Activated T-cell treated with anti-CD3 and anti-CD28 coated beads for 24 hours (primary cell): ENCODE results near the gene FOXF1.

Source experiments
- DNase-seq: peaks from one replicate; pipeline ENCODE4 v3.0.0-alpha.2; 2020; ENCODE audit warnings: low read depth

Gene FOXF1

GRCh38 chr16:86510465-86511261, at the start of gene FOXF1:
TSS of gene FOXF1 (plus strand) at chr16:86510527. CDS start at chr16:86510570, 43 bp downstream.
- DNase-seq = no peak

GRCh38 chr16:86461037-86461436, 49.3 kb upstream of the FOXF1 start:
- no peak for DNase-seq

DNA sequence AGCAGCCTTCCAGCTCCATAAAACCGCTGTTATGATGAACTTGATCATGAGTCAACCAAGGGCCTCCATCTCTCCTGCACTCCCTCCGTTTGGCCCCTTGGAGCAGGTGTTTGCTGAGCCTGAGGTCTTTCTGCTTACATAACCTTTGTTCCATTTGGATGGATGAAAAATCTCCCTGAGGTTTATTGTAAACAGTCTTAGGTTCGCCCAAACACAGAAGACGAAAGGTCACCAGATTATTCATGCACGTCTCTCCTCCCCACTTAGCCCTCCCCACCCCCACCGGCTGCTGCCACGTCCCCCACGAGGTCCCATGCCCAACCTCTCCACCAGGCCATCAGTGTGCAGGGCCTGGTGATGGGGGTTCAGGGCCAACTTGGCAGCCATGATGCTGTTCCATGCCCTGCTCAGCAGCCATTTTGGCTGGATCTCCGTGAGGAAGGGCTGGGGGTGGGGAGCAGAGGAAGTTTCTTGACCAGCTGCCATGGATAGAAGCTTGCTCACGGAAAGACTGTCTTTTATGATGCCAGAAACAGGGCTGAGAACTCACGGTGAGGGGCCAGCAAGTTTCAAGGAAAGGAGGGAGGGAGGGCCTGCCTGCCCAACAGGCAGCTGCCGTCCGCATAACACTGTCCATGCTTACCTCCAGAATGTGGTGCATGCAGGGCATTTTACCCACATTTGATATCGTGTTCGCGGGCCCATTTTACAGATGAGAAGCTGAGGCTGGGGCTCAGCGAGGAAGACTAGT, 47.8 kb upstream of the FOXF1 start:
- no peak for DNase-seq

- no peak for DNase-seq
These were observed 46.3 kb upstream of the FOXF1 start for GRCh38 chr16:86464044-86464443.

- no peak for DNase-seq
These were observed 44.9 kb upstream of the FOXF1 start for GRCh38 chr16:86465434-86465833.

DNA sequence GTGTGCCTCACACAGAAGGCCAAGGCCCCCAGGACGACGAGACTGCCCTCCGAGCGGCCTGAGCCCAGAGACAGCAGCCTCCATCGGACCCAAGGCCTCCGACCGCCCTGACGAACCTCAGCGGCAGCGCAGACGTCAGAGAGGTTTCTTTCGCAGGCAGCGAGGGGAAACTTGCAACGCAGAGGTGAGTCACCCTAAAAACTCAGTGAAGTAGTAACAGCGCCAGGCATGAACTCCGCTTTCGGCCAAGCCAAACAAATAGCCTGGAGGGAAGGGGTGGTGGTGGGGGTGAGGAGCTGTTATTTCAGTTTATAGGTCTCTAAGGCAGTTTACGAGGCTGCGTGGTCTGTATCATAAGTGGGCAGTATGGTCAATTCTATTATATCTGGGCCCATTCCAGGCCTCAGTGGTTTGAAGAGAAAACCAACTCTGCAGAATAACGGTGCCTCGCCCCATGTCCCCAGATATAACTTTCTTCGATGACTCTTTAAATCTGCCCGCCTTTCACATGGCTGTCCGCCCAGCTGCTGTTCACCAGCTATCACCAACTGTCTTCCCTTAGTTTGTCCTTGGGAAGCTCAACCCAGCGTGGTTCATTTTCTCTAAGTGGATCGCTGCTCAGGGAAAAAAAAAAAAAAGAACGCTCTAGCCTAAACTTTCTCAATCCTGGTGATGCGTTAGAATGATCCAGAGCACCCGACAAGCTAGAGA, 43.5 kb upstream of the FOXF1 start:
- DNase-seq = no peak

- DNase-seq = no peak
These were observed 42.8 kb upstream of the FOXF1 start for GRCh38 chr16:86467490-86467889.

DNA sequence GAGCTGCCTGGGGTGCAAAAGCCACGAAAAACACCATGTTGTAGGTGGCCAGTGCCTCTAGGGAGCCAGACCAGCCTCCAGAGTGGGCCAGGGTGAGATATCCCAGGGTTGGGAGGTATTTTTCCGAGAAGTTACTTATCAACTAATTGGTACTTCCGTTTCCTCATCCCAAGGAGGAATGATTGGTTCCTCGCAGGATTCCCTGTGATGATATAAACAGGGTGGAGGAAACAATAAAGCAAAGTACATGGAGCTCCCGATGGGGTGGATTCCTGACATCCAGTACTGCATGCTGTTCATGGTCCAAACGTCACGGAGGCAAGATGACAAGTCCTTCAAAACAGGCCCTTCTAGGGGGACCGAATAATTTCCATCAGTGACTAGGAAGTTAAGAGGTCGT, 39.4 kb upstream of the FOXF1 start:
- no peak for DNase-seq

GRCh38 chr16:86471896-86472295, 38.4 kb upstream of the FOXF1 start:
- DNase-seq = no peak

DNA sequence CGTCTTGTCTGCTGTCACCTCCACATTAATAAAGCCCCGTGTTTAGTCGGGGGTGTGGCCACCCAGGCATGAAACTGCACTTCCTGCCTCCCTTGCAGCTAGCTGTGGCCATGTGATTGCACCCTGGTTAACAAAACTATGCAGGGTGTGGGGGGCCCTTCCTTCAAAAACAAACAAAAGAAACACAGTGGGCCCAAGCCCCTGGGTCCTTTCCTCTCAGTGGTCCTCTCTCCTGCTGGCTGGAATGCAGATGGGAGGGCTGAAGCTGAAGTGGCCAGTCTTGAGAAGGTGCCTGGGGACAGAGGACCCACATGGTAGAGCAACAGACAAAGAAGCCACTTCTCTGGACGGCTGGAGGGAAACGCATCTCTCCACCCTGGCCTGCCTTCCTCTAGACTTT, 38.0 kb upstream of the FOXF1 start:
- no peak for DNase-seq

DNA sequence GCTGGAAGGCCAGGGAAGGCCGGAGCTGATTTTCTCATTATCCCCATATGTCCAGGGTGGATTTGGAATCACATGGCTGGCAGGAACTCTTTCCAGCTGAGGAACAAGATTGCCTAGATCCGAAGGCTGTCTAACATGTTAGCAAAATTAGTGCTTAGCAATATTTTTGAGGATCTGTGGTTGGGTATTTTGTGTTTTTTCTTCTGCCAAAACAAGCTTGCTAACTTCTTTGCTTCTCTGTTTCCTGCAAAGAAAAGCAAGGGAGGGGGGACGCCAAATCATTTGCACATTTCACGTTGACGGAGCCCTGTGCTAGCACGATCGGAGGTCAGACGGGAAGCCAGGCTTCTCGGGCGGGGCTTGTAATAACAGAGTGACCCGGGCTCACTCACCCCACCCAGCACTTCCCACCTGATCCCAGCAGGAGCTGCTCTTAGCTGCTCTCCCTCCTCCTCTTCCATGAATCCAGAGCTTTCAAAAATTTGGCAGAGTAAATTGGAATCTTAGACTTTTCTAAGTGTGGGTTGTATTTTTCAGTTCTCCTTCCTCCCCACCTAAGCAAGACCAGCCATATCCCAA, 33.3 kb upstream of the FOXF1 start:
- DNase-seq = no peak

GRCh38 chr16:86477642-86478041, 32.7 kb upstream of the FOXF1 start:
- no peak for DNase-seq

DNA sequence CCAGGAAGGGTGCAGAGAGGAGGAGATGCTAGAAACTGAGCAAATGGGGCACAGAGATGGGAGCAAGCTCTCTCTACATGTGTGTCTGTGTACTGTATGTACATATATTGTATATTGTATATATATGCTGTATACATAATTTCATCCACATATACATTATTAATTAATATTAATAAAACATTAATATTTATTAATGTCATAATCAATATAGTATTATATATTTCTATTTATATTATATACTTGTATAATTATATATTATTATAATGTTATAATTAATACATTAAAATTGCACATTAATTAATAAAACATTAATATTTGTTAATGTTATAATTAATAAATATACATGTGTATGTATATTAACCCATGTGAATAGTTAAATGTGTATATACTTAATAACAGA, 31.5 kb upstream of the FOXF1 start:
- no peak for DNase-seq

- DNase-seq = no peak
These were observed 30.9 kb upstream of the FOXF1 start for GRCh38 chr16:86479419-86479818.

- DNase-seq = no peak
These were observed 29.9 kb upstream of the FOXF1 start for GRCh38 chr16:86480444-86480843.

GRCh38 chr16:86481607-86482006, 28.7 kb upstream of the FOXF1 start:
- no peak for DNase-seq

- DNase-seq = no peak
These were observed 26.1 kb upstream of the FOXF1 start for GRCh38 chr16:86484240-86484639.

DNA sequence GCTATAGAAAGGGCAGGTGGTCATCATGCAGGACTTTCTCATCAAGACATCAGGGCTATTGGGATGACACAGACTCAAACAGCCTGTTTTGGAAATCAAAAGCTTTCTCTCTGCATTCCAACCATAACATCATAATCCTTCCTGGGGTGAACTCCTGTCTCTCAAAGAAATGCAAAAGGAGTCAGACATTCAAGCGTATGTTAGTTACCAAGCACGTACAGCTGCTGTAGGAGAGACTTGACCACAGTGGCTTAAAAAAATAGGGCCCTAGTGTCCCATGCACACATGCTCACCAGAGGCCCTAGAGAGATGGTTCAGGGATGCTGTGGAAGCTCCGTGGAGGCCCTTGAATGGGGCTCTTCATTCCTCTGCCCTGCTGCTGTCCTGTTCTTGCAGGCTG, 24.6 kb upstream of the FOXF1 start:
- no peak for DNase-seq

GRCh38 chr16:86490859-86491639, 19.3 kb upstream of the FOXF1 start:
- no peak for DNase-seq

DNA sequence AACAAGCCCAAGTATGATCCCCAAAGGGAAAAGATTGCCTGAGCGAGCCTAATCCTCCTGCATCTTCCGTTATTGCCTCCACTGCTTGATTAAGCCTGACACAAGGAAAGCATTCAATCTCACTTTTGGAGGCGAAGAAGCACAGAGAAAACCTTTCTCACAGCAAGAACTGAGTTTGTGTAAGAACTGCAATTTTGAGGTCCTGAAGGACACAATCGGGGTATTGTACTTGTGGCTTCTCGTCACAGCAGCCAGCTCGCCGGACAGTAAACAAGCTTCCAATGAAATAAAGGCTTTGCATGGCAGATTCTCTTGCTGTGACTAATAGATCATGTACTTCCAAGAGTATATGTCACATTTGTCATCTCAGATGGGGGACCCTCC, 18.7 kb upstream of the FOXF1 start:
- DNase-seq = no peak

DNA sequence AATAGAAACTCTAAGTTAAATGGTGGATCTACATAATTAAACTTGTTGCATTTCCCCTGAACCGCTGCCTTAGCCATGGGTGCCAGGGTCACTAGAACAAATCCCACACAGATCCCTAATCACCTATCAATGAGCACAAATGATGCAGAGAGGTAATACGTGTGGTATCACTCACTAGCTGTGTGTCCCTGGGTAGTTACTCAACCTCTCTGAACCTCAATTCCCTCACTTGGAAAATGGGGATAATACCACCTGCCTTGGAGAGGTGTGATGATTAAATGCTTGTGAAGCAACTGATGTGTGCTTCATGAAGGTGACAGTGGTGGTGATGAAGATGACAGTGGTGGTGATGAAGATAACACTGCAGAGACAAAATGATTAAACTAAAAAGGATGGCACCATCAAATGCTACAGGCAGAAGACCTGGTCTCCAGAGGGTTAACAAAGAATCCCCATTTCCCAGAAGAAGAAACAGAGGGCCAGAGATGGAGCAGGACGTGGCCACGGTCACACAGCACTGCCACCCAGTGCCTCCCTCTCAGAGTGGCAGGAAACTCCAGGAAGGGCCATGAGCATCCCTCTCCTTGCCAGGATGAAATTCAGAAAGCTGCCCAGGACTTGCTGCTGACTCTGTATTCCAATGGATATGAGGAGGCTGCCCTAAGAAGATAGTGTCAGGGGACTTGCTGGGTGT, 17.9 kb upstream of the FOXF1 start:
- no peak for DNase-seq
